ENCODE measurements around the gene PWP2.
"Not testable (repeated sequence)": the region's sequence is repeated elsewhere in the genome, so short reads cannot be mapped to it uniquely, and the experiment has no call there.

The PWP2 gene

DNA sequence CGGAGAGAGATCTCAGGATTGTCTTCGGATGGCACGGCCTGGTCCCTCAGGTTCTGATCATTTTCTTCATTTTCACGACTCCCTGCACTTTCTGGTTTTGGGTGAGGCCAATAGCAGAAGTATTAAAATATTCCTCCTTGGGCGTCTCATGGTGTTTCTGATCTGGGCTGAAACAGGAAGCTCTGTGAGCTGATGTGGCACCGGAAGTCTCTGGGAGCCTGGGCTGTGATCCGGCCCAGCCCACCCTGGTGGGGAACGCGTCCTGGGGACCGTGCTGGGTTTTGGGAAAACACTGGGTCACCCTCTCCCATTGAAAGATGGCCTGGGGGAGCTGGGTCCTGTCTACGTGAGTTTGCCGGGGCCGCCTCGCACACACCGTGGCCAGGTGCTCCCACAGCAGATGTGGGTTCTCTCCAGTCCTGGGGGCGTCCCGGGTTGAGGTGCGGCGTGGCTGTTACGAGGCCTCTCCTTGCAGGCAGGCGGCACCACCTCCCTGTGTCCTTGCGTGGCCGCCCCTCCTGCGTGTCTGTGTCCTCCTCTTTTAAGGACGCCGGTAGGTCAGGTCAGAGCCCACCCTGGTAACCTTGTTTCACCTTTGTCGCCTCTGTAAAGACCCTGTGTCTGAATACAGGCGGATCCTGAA, 50.4 kb downstream of the PWP2 start:
- not testable (repeated sequence) for H3K27me3 ChIP-seq (ENCODE audit: control insufficient read depth in 1 of 2, insufficient read depth in 1 of 2, low read length in 2 of 2); H3K4me1 ChIP-seq (ENCODE audit: control insufficient read depth, insufficient read depth, low read depth, low read length); H4K91ac ChIP-seq (ENCODE audit: low read length); H3K23ac ChIP-seq (ENCODE audit: low read length in 2 of 2); H2AK5ac ChIP-seq (ENCODE audit: low read length, severe bottlenecking); H2AFZ ChIP-seq (ENCODE audit: low read depth, low read length); DNase-seq; H2BK5ac ChIP-seq (ENCODE audit: low read depth, low read length, poor library complexity, severe bottlenecking); H3K9ac ChIP-seq (ENCODE audit: low read length); H3K4me2 ChIP-seq (ENCODE audit: low read length, poor library complexity, severe bottlenecking); H2BK120ac ChIP-seq (ENCODE audit: low read depth, low read length); H3K4ac ChIP-seq (ENCODE audit: low read depth in 1 of 2, low read length in 2 of 2); H3K27ac ChIP-seq (ENCODE audit: low read length, poor library complexity, severe bottlenecking); H2BK12ac ChIP-seq (ENCODE audit: low read length in 2 of 2); H3K4me3 ChIP-seq (ENCODE audit: insufficient read depth in 1 of 2, low read depth in 1 of 2, low read length in 2 of 2); H3K36me3 ChIP-seq (ENCODE audit: control insufficient read depth in 1 of 2, insufficient read depth in 2 of 2, low read depth in 1 of 2, low read length in 2 of 2); H3K9me3 ChIP-seq (ENCODE audit: control insufficient read depth, low read length); H3K79me1 ChIP-seq (replicated peaks; ENCODE audit: low read length, poor library complexity, severe bottlenecking); H3K18ac ChIP-seq (ENCODE audit: low read depth in 1 of 2, low read length in 2 of 2); H2BK15ac ChIP-seq (ENCODE audit: low read depth, poor library complexity, severe bottlenecking); H3K14ac ChIP-seq (ENCODE audit: low read length in 2 of 2); H4K8ac ChIP-seq (ENCODE audit: low read length)
- no CpG with 5 or more reads among the region's 28 CpGs for WGBS

DNA sequence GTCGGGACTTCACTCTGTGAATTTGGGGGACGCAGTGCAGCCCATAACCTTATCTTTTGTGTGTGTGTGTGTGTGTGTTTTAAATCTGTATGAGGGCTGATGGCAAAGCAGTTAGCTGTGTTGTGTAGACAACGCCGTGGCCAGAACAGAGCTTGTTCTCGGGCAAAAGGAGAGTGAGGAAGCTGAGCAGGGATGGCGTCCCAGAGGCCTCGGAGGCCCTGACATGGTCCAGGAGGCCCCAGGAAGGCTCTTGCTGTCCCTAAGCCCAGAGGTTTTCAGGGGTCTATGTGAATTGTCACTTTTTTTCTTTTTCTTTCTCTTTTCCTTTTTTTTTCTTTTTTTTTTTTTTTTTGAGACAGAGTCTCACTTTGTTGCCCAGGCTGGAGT, 50.9 kb downstream of the PWP2 start:
- not testable (repeated sequence) for H3K36me3 ChIP-seq (ENCODE audit: control insufficient read depth in 1 of 2, insufficient read depth in 2 of 2, low read depth in 1 of 2, low read length in 2 of 2); H4K8ac ChIP-seq (ENCODE audit: low read length); H2BK12ac ChIP-seq (ENCODE audit: low read length in 2 of 2); H2AK5ac ChIP-seq (ENCODE audit: low read length, severe bottlenecking); H3K9ac ChIP-seq (ENCODE audit: low read length); H2BK5ac ChIP-seq (ENCODE audit: low read depth, low read length, poor library complexity, severe bottlenecking); H3K27me3 ChIP-seq (ENCODE audit: control insufficient read depth in 1 of 2, insufficient read depth in 1 of 2, low read length in 2 of 2); H3K79me1 ChIP-seq (replicated peaks; ENCODE audit: low read length, poor library complexity, severe bottlenecking); H2BK120ac ChIP-seq (ENCODE audit: low read depth, low read length); H3K9me3 ChIP-seq (ENCODE audit: control insufficient read depth, low read length); H3K27ac ChIP-seq (ENCODE audit: low read length, poor library complexity, severe bottlenecking); H3K4me3 ChIP-seq (ENCODE audit: insufficient read depth in 1 of 2, low read depth in 1 of 2, low read length in 2 of 2); H3K4ac ChIP-seq (ENCODE audit: low read depth in 1 of 2, low read length in 2 of 2); H3K14ac ChIP-seq (ENCODE audit: low read length in 2 of 2); DNase-seq; H2BK15ac ChIP-seq (ENCODE audit: low read depth, poor library complexity, severe bottlenecking); H3K4me2 ChIP-seq (ENCODE audit: low read length, poor library complexity, severe bottlenecking); H3K18ac ChIP-seq (ENCODE audit: low read depth in 1 of 2, low read length in 2 of 2); H2AFZ ChIP-seq (ENCODE audit: low read depth, low read length); H3K4me1 ChIP-seq (ENCODE audit: control insufficient read depth, insufficient read depth, low read depth, low read length); H4K91ac ChIP-seq (ENCODE audit: low read length); H3K23ac ChIP-seq (ENCODE audit: low read length in 2 of 2)
- no CpG with 5 or more reads among the region's 7 CpGs for WGBS

DNA sequence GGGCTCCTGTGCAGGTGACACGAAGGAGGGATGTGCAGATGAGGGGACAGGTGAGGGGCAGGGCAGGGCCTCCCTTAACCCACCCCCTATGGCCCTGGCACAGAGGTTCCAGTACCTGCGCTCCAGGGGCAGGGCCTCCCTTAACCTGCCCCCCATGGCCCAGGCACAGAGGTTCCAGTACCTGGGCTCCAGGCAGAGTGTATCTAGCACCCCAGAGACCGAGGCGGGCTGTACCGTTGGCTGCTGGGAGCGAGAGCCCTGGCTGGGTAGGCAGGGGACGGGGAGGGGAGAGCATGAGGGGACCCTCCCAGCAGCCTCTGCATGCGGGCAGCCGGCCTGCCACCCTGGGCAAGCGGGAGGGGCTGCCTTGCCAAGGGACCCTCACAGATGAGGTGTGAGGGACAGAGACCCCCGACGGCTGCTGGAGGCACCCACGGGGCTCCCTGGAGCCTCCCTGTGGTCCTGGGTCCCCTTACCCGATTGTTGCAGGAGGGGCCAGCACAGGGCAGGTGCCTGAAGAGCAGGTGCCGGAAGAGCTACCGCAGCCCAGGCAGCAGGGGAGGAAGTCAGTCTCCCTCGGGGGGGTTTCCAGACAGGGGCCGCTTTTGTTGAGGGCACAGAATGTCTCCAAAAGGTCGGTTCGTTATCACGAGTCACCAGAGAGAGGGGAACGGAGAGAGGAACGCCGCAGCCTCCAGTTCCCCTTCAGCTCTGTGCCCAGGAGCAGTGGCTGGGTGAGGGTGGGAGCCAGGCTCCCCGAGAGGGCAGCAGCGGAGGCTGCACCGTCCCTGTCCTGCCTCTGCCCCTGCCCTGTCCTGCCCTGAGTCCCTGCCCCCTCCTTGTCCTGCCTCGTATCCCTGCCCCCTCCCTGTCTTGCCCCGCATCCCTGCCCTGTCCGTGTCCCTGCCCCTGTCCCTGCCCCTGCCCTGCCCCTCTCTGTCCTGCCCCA, 52.4 kb downstream of the PWP2 start:
- H3K18ac ChIP-seq (ENCODE audit: low read depth in 1 of 2, low read length in 2 of 2); H3K4me3 ChIP-seq (ENCODE audit: insufficient read depth in 1 of 2, low read depth in 1 of 2, low read length in 2 of 2); DNase-seq; H3K36me3 ChIP-seq (ENCODE audit: control insufficient read depth in 1 of 2, insufficient read depth in 2 of 2, low read depth in 1 of 2, low read length in 2 of 2); H3K4ac ChIP-seq (ENCODE audit: low read depth in 1 of 2, low read length in 2 of 2); H3K79me1 ChIP-seq (replicated peaks; ENCODE audit: low read length, poor library complexity, severe bottlenecking); H3K27me3 ChIP-seq (ENCODE audit: control insufficient read depth in 1 of 2, insufficient read depth in 1 of 2, low read length in 2 of 2); H2AK5ac ChIP-seq (ENCODE audit: low read length, severe bottlenecking); H4K8ac ChIP-seq (ENCODE audit: low read length); H3K23ac ChIP-seq (ENCODE audit: low read length in 2 of 2); H3K4me2 ChIP-seq (ENCODE audit: low read length, poor library complexity, severe bottlenecking); H3K14ac ChIP-seq (ENCODE audit: low read length in 2 of 2); H2AFZ ChIP-seq (ENCODE audit: low read depth, low read length); H2BK5ac ChIP-seq (ENCODE audit: low read depth, low read length, poor library complexity, severe bottlenecking); H3K9me3 ChIP-seq (ENCODE audit: control insufficient read depth, low read length); H2BK15ac ChIP-seq (ENCODE audit: low read depth, poor library complexity, severe bottlenecking); H3K27ac ChIP-seq (ENCODE audit: low read length, poor library complexity, severe bottlenecking); H2BK120ac ChIP-seq (ENCODE audit: low read depth, low read length); H3K4me1 ChIP-seq (ENCODE audit: control insufficient read depth, insufficient read depth, low read depth, low read length); H3K9ac ChIP-seq (ENCODE audit: low read length); H4K91ac ChIP-seq (ENCODE audit: low read length); H2BK12ac ChIP-seq (ENCODE audit: low read length in 2 of 2): not testable (repeated sequence)
- no CpG with 5 or more reads among the region's 30 CpGs for WGBS

DNA sequence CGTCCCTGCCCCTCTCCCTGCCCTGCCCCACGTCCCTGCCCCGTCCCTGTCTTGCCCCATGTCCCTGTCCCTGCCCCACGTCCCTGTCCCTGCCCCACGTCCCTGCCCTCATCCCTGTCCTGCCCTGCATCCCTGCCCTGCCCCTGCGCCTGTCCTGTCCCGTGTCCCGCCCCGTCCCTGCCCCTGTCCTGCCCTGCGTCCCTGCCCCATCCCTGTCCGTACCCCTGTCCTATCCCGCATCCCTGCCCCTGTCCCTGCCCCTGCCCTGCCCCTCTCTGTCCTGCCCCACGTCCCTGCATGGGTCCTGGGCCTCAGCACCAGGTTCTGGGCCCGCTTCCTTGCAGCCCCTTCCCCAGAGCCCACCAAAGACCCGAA, 53.1 kb downstream of the PWP2 start:
- DNase-seq; H3K23ac ChIP-seq (ENCODE audit: low read length in 2 of 2); H3K4me3 ChIP-seq (ENCODE audit: insufficient read depth in 1 of 2, low read depth in 1 of 2, low read length in 2 of 2); H3K4me2 ChIP-seq (ENCODE audit: low read length, poor library complexity, severe bottlenecking); H3K4me1 ChIP-seq (ENCODE audit: control insufficient read depth, insufficient read depth, low read depth, low read length); H3K79me1 ChIP-seq (replicated peaks; ENCODE audit: low read length, poor library complexity, severe bottlenecking); H4K8ac ChIP-seq (ENCODE audit: low read length); H3K14ac ChIP-seq (ENCODE audit: low read length in 2 of 2); H3K9ac ChIP-seq (ENCODE audit: low read length); H3K18ac ChIP-seq (ENCODE audit: low read depth in 1 of 2, low read length in 2 of 2); H2AFZ ChIP-seq (ENCODE audit: low read depth, low read length); H2BK12ac ChIP-seq (ENCODE audit: low read length in 2 of 2); H4K91ac ChIP-seq (ENCODE audit: low read length); H3K27me3 ChIP-seq (ENCODE audit: control insufficient read depth in 1 of 2, insufficient read depth in 1 of 2, low read length in 2 of 2); H2BK15ac ChIP-seq (ENCODE audit: low read depth, poor library complexity, severe bottlenecking); H3K4ac ChIP-seq (ENCODE audit: low read depth in 1 of 2, low read length in 2 of 2); H2AK5ac ChIP-seq (ENCODE audit: low read length, severe bottlenecking); H2BK120ac ChIP-seq (ENCODE audit: low read depth, low read length); H3K27ac ChIP-seq (ENCODE audit: low read length, poor library complexity, severe bottlenecking); H3K9me3 ChIP-seq (ENCODE audit: control insufficient read depth, low read length); H2BK5ac ChIP-seq (ENCODE audit: low read depth, low read length, poor library complexity, severe bottlenecking); H3K36me3 ChIP-seq (ENCODE audit: control insufficient read depth in 1 of 2, insufficient read depth in 2 of 2, low read depth in 1 of 2, low read length in 2 of 2): not testable (repeated sequence)
- WGBS = no CpG with 5 or more reads among the region's 15 CpGs
